Measurements from ENCODE around the gene TMEM203. TPM values are rescaled to one million over a fixed set of nuclear protein-coding genes. Genes with fewer than 3 reads are reported as not detected.

Gene TMEM203
- total RNA-seq, 1 donor from 2014 or later: 24.3 TPM

- no peak for TF ChIP-seq CTCF (IDR thresholded peaks at IDR 0.05)
- no peaks in the 10 kb centered on the region for H3K9me3 ChIP-seq
- no peaks in the 10 kb centered on the region for H3K27me3 ChIP-seq
- no peak overlapping the region for H3K4me3 ChIP-seq
- DNase-seq (ENCODE audit: low spot score in 2 of 2): no peak
- peaks cover 8 to 13% of the 10 kb centered on the region in 2 donors for H3K36me3 ChIP-seq
- intact Hi-C loops (cut with DNase I): no loop called here
- peaks cover 5 to 19% of the 10 kb centered on the region in 2 donors for H3K4me1 ChIP-seq
- H3K27ac ChIP-seq: no peak overlapping the region
Measured at GRCh38 chr9:137195525-137196220, 9.8 kb downstream of the TMEM203 start.

GRCh38 chr9:137194909-137195308 lies 10.5 kb downstream of the TMEM203 start:
- H3K27ac ChIP-seq: no peak overlapping the region
- intact Hi-C loops (cut with DNase I): no loop called here
- H3K4me3 ChIP-seq: no peak overlapping the region
- peaks cover 10 to 26% of the 10 kb centered on the region in 2 donors for H3K4me1 ChIP-seq
- H3K27me3 ChIP-seq: no peaks in the 10 kb centered on the region
- H3K9me3 ChIP-seq: no peaks in the 10 kb centered on the region
- no peak for DNase-seq (ENCODE audit: low spot score in 2 of 2)
- H3K36me3 ChIP-seq: peaks cover 16 to 17% of the 10 kb centered on the region in 2 donors
- no peak for TF ChIP-seq CTCF (IDR thresholded peaks at IDR 0.05)

DNA sequence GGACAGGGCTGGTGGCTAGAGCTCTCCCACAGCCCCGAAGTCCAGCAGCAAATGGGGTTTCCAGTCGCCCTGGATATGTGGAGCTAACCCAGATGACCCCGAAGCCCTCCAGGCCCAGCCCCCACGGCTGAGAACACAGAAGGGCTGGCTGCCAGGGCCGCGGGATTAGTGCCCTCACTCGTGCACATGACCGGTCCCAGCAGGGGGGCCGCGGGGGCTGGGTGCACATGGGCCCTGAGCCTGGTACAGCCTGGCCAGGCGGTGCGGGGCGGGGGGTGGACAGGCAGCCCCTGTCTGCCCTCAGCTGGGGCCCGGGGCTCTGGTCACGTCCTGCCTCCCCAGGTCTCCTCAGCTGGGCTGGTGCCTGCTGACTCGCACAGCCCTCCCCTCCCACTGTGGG lies 11.1 kb downstream of the TMEM203 start:
- no peak for TF ChIP-seq CTCF (IDR thresholded peaks at IDR 0.05)
- Histone ChIP-seq H3K27ac (no peak overlapping the region), H3K9me3 (no peaks in the 10 kb centered on the region), H3K4me3 (no peak overlapping the region), H3K4me1 (peaks cover 10 to 27% of the 10 kb centered on the region in 2 donors), H3K27me3 (no peaks in the 10 kb centered on the region), H3K36me3 (peaks cover 18 to 19% of the 10 kb centered on the region in 2 donors)
- intact Hi-C loops (cut with DNase I): no loop called here
- no peak for DNase-seq (ENCODE audit: low spot score in 2 of 2)

GRCh38 chr9:137193771-137194170 lies 11.7 kb downstream of the TMEM203 start:
- Histone ChIP-seq H3K4me1 (peaks cover 13 to 23% of the 10 kb centered on the region in 2 donors), H3K27ac (no peak overlapping the region), H3K27me3 (no peaks in the 10 kb centered on the region), H3K9me3 (no peaks in the 10 kb centered on the region), H3K4me3 (no peak overlapping the region), H3K36me3 (peaks cover 18 to 19% of the 10 kb centered on the region in 2 donors)
- intact Hi-C loops (cut with DNase I): no loop called here
- no peak for TF ChIP-seq CTCF (IDR thresholded peaks at IDR 0.05)
- no peak for DNase-seq (ENCODE audit: low spot score in 2 of 2)

- intact Hi-C loops (cut with DNase I): no loop called here
Measured at GRCh38 chr9:137192859-137193258, 12.6 kb downstream of the TMEM203 start.

More at GRCh38 chr9:137192859-137193258, 12.6 kb downstream of the TMEM203 start:
- no peak for TF ChIP-seq CTCF (IDR thresholded peaks at IDR 0.05)
- H3K4me1 ChIP-seq: peaks cover 13 to 17% of the 10 kb centered on the region in 2 donors
- H3K36me3 ChIP-seq: peaks cover 18 to 19% of the 10 kb centered on the region in 2 donors
- H3K9me3 ChIP-seq: no peaks in the 10 kb centered on the region
- DNase-seq (ENCODE audit: low spot score in 2 of 2): no peak
- H3K27me3 ChIP-seq: no peaks in the 10 kb centered on the region
- H3K27ac ChIP-seq: no peak overlapping the region
- no peak overlapping the region for H3K4me3 ChIP-seq

All from ascending aorta (tissue), 2 donors.